ENCODE data around the gene LONP2.
A peak's percentile ranks its signal among the peaks of the same experiment; 100 is the strongest.
"Not testable (repeated sequence)": the region's sequence is repeated elsewhere in the genome, so short reads cannot be mapped to it uniquely, and the experiment has no call there.

Gene LONP2

GRCh38 chr16:48347980-48348379, 103.9 kb downstream of the LONP2 start:
- TF ChIP-seq CTCF (IDR thresholded peaks at IDR 0.05; ENCODE audit: control extremely low read depth, extremely low read depth, low read depth, missing control alignments), result no peak
- ChIA-PET CTCF (interaction anchor here (1.5 to 2.7 kb wide), 3 partner anchors 8 to 275 kb away, joined by 4 to 18 read pairs (median 6); no protein-coding TSS in a partner anchor), POLR2A (no interaction called here)
- no peak for DNase-seq (ENCODE audit: extremely low spot score)

- ChIA-PET CTCF (interaction anchor here (0.7 to 2.5 kb wide), 9 partner anchors 8 to 280 kb away, joined by 3 to 18 read pairs (median 4); no protein-coding TSS in a partner anchor), POLR2A (no interaction called here)
- no peak for TF ChIP-seq CTCF (IDR thresholded peaks at IDR 0.05; ENCODE audit: control extremely low read depth, extremely low read depth, low read depth, missing control alignments)
- no peak for DNase-seq (ENCODE audit: extremely low spot score)
Measured at GRCh38 chr16:48350736-48351135, 106.6 kb downstream of the LONP2 start.

GRCh38 chr16:48352648-48353390, 108.7 kb downstream of the LONP2 start:
- CTCF ChIA-PET, result interaction anchor here (0.7 to 7.0 kb wide), 14 partner anchors 12 to 277 kb away, joined by 3 to 95 read pairs (median 4); no protein-coding TSS in a partner anchor
- no peak for TF ChIP-seq CTCF (IDR thresholded peaks at IDR 0.05; ENCODE audit: control extremely low read depth, extremely low read depth, low read depth, missing control alignments)
- no peak for DNase-seq (ENCODE audit: extremely low spot score)
- POLR2A ChIA-PET, result no interaction called here

- peak; percentile 68 for TF ChIP-seq CTCF (IDR thresholded peaks at IDR 0.05; ENCODE audit: control extremely low read depth, extremely low read depth, low read depth, missing control alignments)
- ChIA-PET CTCF (interaction anchor here (0.6 to 7.0 kb wide), 22 partner anchors 8 to 276 kb away, joined by 3 to 95 read pairs (median 4); partner anchors contain the start of genes N4BP1 and SIAH1), POLR2A (interaction anchor here (0.6 kb wide), 2 partner anchors 32 to 264 kb away, joined by 8 to 10 read pairs; partner anchors contain the start of gene SIAH1)
- DNase-seq (ENCODE audit: extremely low spot score), result peak; percentile 78
Measured at GRCh38 chr16:48353565-48354163, 109.6 kb downstream of the LONP2 start.

- POLR2A ChIA-PET; DNase-seq (ENCODE audit: extremely low spot score): not testable (repeated sequence)
- CTCF ChIA-PET, result interaction anchor here (0.6 to 7.0 kb wide), 23 partner anchors 8 to 275 kb away, joined by 3 to 95 read pairs (median 4); partner anchors contain the start of genes N4BP1 and SIAH1
Measured at GRCh38 chr16:48354385-48354784, 110.3 kb downstream of the LONP2 start.

GRCh38 chr16:48354877-48355855, 111.1 kb downstream of the LONP2 start:
- ChIA-PET POLR2A (interaction anchor here (1.1 kb wide), 1 partner anchor 11 kb away, joined by 7 read pairs; no protein-coding TSS in a partner anchor), CTCF (interaction anchor here (1.0 to 7.0 kb wide), 19 partner anchors 10 to 275 kb away, joined by 3 to 95 read pairs (median 4); partner anchors contain the start of gene SIAH1)
- no peak for DNase-seq (ENCODE audit: extremely low spot score)
- no peak for TF ChIP-seq CTCF (IDR thresholded peaks at IDR 0.05; ENCODE audit: control extremely low read depth, extremely low read depth, low read depth, missing control alignments)
